Stimulated activated CD4-positive, alpha-beta T cell treated with anti-CD3 and anti-CD28 coated beads, Interleukin-12 subunit alpha, Interleukin-12 subunit beta, amount 100 ng/mL, for 48 hours (primary cell): Measurements from ENCODE around the gene TET1.
"Not testable (repeated sequence)": the region's sequence is repeated elsewhere in the genome, so short reads cannot be mapped to it uniquely, and the experiment has no call there.

Experiments
- DNase-seq, 3 donors: peaks; one replicate each; pipeline ENCODE4 v3.0.0-alpha.2; 2020; ENCODE audit warnings: low read depth in 2 of 3, low spot score in 1 of 3

The TET1 gene

GRCh38 chr10:68604441-68604840 lies 44.3 kb downstream of the TET1 start:
- DNase-seq, result no peak

- no peak for DNase-seq
Measured at GRCh38 chr10:68606918-68607317, 46.8 kb downstream of the TET1 start.

GRCh38 chr10:68610023-68610422 lies 49.9 kb downstream of the TET1 start:
- not testable (repeated sequence) for DNase-seq

- no peak for DNase-seq
Measured at GRCh38 chr10:68611227-68611626, 51.1 kb downstream of the TET1 start.

GRCh38 chr10:68613974-68614373 lies 53.8 kb downstream of the TET1 start:
- DNase-seq, result not testable (repeated sequence)

GRCh38 chr10:68617691-68618090 lies 57.6 kb downstream of the TET1 start:
- DNase-seq, result not testable (repeated sequence)

- DNase-seq, result no peak
Measured at GRCh38 chr10:68618234-68618633, 58.1 kb downstream of the TET1 start.

- no peak for DNase-seq
Measured at GRCh38 chr10:68619595-68619994, 59.5 kb downstream of the TET1 start.

- DNase-seq, result no peak
Measured at GRCh38 chr10:68625316-68625921, 65.3 kb downstream of the TET1 start.

GRCh38 chr10:68628576-68629127 lies 68.5 kb downstream of the TET1 start:
- no peak for DNase-seq

GRCh38 chr10:68632271-68632560 lies 72.1 kb downstream of the TET1 start:
- DNase-seq, result not testable (repeated sequence)

GRCh38 chr10:68633281-68633680 lies 73.1 kb downstream of the TET1 start:
- no peak for DNase-seq

GRCh38 chr10:68633816-68634466 lies 73.8 kb downstream of the TET1 start:
- DNase-seq, result no peak

- no peak for DNase-seq
Measured at GRCh38 chr10:68636335-68636734, 76.2 kb downstream of the TET1 start.

- not testable (repeated sequence) for DNase-seq
Measured at GRCh38 chr10:68643550-68643949, 83.4 kb downstream of the TET1 start.

GRCh38 chr10:68647672-68648341 lies 87.7 kb downstream of the TET1 start:
- no peak for DNase-seq

GRCh38 chr10:68655620-68656126 lies 95.5 kb downstream of the TET1 start:
- no peak for DNase-seq

- DNase-seq, result no peak
Measured at GRCh38 chr10:68665841-68666240, 105.7 kb downstream of the TET1 start.

- no peak for DNase-seq
Measured at GRCh38 chr10:68666280-68666760, 106.2 kb downstream of the TET1 start.

- DNase-seq, result no peak
Measured at GRCh38 chr10:68668231-68668630, 108.1 kb downstream of the TET1 start.

- no peak for DNase-seq
Measured at GRCh38 chr10:68668972-68669371, 108.8 kb downstream of the TET1 start.

GRCh38 chr10:68684413-68684812 lies 124.3 kb downstream of the TET1 start:
- no peak for DNase-seq
